ENCODE measurements around the gene KLF3. TPM values are rescaled to one million over a fixed set of nuclear protein-coding genes. Genes with fewer than 3 reads are reported as not detected.
A peak's percentile ranks its signal among the peaks of the same experiment; 100 is the strongest.

KLF3 gene
- polyA plus RNA-seq, 3 donors, result 54.3 to 58.9 (median 58.2) TPM

GRCh38 chr4:38691251-38692008 is 27.4 kb downstream of the KLF3 start:
- no peak for DNase-seq

- DNase-seq, result no peak
Measured at GRCh38 chr4:38692421-38692820, 28.4 kb downstream of the KLF3 start.

GRCh38 chr4:38693569-38693968 is 29.6 kb downstream of the KLF3 start:
- no peak for DNase-seq

- no peak for DNase-seq
Measured at GRCh38 chr4:38694330-38694729, 30.3 kb downstream of the KLF3 start.

- DNase-seq, result no peak
Measured at GRCh38 chr4:38695809-38696208, 31.8 kb downstream of the KLF3 start.

GRCh38 chr4:38696697-38697096 is 32.7 kb downstream of the KLF3 start:
- DNase-seq, result no peak

- DNase-seq, result no peak
Measured at GRCh38 chr4:38698176-38698575, 34.2 kb downstream of the KLF3 start.

- DNase-seq, result no peak
Measured at GRCh38 chr4:38699112-38699511, 35.1 kb downstream of the KLF3 start.

GRCh38 chr4:38703635-38704034 is 39.6 kb downstream of the KLF3 start:
- DNase-seq, result no peak

- no peak for DNase-seq
Measured at GRCh38 chr4:38704622-38705154, 40.7 kb downstream of the KLF3 start.

GRCh38 chr4:38706301-38706700 is 42.3 kb downstream of the KLF3 start:
- DNase-seq, result no peak

- DNase-seq, result no peak
Measured at GRCh38 chr4:38710053-38710452, 46.1 kb downstream of the KLF3 start.

GRCh38 chr4:38711066-38711465 is 47.1 kb downstream of the KLF3 start:
- no peak for DNase-seq

GRCh38 chr4:38715050-38715449 is 51.1 kb downstream of the KLF3 start:
- DNase-seq, result no peak

- no peak for DNase-seq
Measured at GRCh38 chr4:38716256-38716655, 52.3 kb downstream of the KLF3 start.

GRCh38 chr4:38717604-38718003 is 53.6 kb downstream of the KLF3 start:
- no peak for DNase-seq

- DNase-seq, result no peak
Measured at GRCh38 chr4:38723114-38723513, 59.1 kb downstream of the KLF3 start.

GRCh38 chr4:38723726-38724474 is 59.9 kb downstream of the KLF3 start:
- no peak for DNase-seq

GRCh38 chr4:38724475-38724808 is 60.4 kb downstream of the KLF3 start:
- no peak for DNase-seq

GRCh38 chr4:38728631-38729141 is 64.7 kb downstream of the KLF3 start:
- no peak for DNase-seq

- no peak for DNase-seq
Measured at GRCh38 chr4:38730493-38730829, 66.5 kb downstream of the KLF3 start.

GRCh38 chr4:38730830-38731646 is 67.0 kb downstream of the KLF3 start:
- DNase-seq, result peak; percentile 72

Data from renal pelvis (tissue), 4 donors.